ENCODE measurements around the gene STK39.

Gene STK39

DNA sequence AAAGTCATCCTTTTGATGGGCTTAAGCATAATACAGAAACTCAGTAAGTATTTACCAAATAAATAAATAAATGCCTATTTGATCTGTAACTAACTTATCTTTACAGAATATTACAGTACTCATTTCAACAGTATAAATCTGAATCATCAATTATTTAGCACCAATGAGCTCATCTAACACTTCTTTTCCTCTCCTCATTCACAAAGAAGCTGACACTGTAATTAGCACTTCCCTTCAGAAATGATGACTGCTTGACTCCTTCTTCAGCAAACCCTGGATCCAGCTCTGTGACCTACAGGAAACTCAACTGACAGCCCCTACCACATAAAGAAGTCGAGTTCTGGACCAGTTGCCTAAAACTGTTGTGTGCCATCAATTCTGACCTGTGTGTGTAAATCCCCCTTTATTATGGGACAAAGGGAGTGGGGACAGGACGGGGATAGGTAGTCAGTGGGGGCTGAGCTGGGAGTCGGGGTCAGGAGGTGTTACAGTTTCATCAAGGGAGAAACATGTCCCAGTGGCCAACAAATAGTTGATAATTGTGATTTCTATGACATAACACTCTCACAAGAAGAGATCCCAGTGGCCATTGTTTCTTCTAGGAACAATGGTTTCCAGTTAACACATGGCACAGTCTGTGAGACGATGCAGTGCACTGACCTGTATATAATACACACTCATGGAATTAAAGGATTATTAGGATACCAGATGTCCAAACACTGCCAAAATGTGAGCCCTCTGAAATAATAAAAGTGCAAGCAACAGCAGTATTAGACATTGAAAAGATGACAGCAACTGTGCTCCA, 68.7 kb downstream of the STK39 start:
- H4K91ac ChIP-seq (ENCODE audit: low read depth, low read length): no peak overlapping the region
- no peaks in the 10 kb centered on the region for H3K4me1 ChIP-seq (ENCODE audit: control insufficient read depth in 1 of 2, insufficient read depth in 2 of 2, low read length in 2 of 2)
- H2BK120ac ChIP-seq (ENCODE audit: insufficient read depth, low read length, poor library complexity): no peak overlapping the region
- H3K79me2 ChIP-seq (ENCODE audit: control insufficient read depth, insufficient read depth, low read length, poor library complexity): no peaks in the 10 kb centered on the region
- no peak overlapping the region for H2AK5ac ChIP-seq (ENCODE audit: low read length)
- H3K4me2 ChIP-seq (ENCODE audit: low read length): no peak overlapping the region
- H3K4me3 ChIP-seq (ENCODE audit: low read depth, low read length): no peak overlapping the region
- H2AFZ ChIP-seq (ENCODE audit: insufficient read depth, low read length, poor library complexity): no peak overlapping the region
- H3K36me3 ChIP-seq (ENCODE audit: control insufficient read depth in 1 of 2, insufficient read depth in 2 of 2, low read length in 2 of 2): no peaks in the 10 kb centered on the region
- H3K9ac ChIP-seq (ENCODE audit: low read length): no peak overlapping the region
- no peaks in the 10 kb centered on the region for H3K79me1 ChIP-seq (ENCODE audit: low read length)
- H2BK5ac ChIP-seq (ENCODE audit: low read depth, low read length, poor library complexity): no peak overlapping the region
- H3K14ac ChIP-seq (ENCODE audit: low read length): no peak overlapping the region
- peak overlapping the region; percentile 10 for H2BK12ac ChIP-seq (ENCODE audit: low read length)
- H3K27me3 ChIP-seq (ENCODE audit: insufficient read depth, low read length): no peaks in the 10 kb centered on the region
- H3K27ac ChIP-seq (ENCODE audit: low read depth, low read length): no peak overlapping the region
- no peak overlapping the region for H4K12ac ChIP-seq (ENCODE audit: low read depth, low read length)
- H3K23ac ChIP-seq (ENCODE audit: low read length): no peak overlapping the region
- H3K9me3 ChIP-seq (ENCODE audit: insufficient read depth, low read depth, low read length): no peaks in the 10 kb centered on the region
- WGBS (ENCODE audit: extremely low coverage, insufficient coverage, insufficient read length): no CpG with 5 or more reads among the region's 4 CpGs
- no peak overlapping the region for H3K18ac ChIP-seq (ENCODE audit: low read length)
- no peak overlapping the region for H3K4ac ChIP-seq (ENCODE audit: low read depth, low read length)
- H4K8ac ChIP-seq (ENCODE audit: low read depth, low read length): no peak overlapping the region
- no peak for DNase-seq

GRCh38 chr2:168176402-168176801, 71.0 kb downstream of the STK39 start:
- Histone ChIP-seq H3K36me3 (ENCODE audit: control insufficient read depth in 1 of 2, insufficient read depth in 2 of 2, low read length in 2 of 2) (no peaks in the 10 kb centered on the region), H2AFZ (ENCODE audit: insufficient read depth, low read length, poor library complexity) (no peak overlapping the region), H3K4me3 (ENCODE audit: low read depth, low read length) (no peak overlapping the region), H3K27me3 (ENCODE audit: insufficient read depth, low read length) (no peaks in the 10 kb centered on the region), H3K4me2 (ENCODE audit: low read length) (no peak overlapping the region), H4K8ac (ENCODE audit: low read depth, low read length) (no peak overlapping the region), H3K4me1 (ENCODE audit: control insufficient read depth in 1 of 2, insufficient read depth in 2 of 2, low read length in 2 of 2) (no peaks in the 10 kb centered on the region), H2BK120ac (ENCODE audit: insufficient read depth, low read length, poor library complexity) (no peak overlapping the region), H3K9ac (ENCODE audit: low read length) (no peak overlapping the region), H3K14ac (ENCODE audit: low read length) (no peak overlapping the region), H3K18ac (ENCODE audit: low read length) (no peak overlapping the region), H2BK5ac (ENCODE audit: low read depth, low read length, poor library complexity) (no peak overlapping the region), H4K91ac (ENCODE audit: low read depth, low read length) (no peak overlapping the region), H3K27ac (ENCODE audit: low read depth, low read length) (no peak overlapping the region), H3K79me2 (ENCODE audit: control insufficient read depth, insufficient read depth, low read length, poor library complexity) (no peaks in the 10 kb centered on the region), H4K12ac (ENCODE audit: low read depth, low read length) (no peak overlapping the region), H3K23ac (ENCODE audit: low read length) (no peak overlapping the region), H2AK5ac (ENCODE audit: low read length) (no peak overlapping the region), H3K79me1 (ENCODE audit: low read length) (no peaks in the 10 kb centered on the region), H3K9me3 (ENCODE audit: insufficient read depth, low read depth, low read length) (no peaks in the 10 kb centered on the region), H2BK12ac (ENCODE audit: low read length) (no peak overlapping the region), H3K4ac (ENCODE audit: low read depth, low read length) (no peak overlapping the region)
- no CpG with 5 or more reads among the region's 3 CpGs for WGBS (ENCODE audit: extremely low coverage, insufficient coverage, insufficient read length)
- DNase-seq: no peak

GRCh38 chr2:168175469-168175868, 71.9 kb downstream of the STK39 start:
- no peak overlapping the region for H3K4me2 ChIP-seq (ENCODE audit: low read length)
- no peak overlapping the region for H2BK120ac ChIP-seq (ENCODE audit: insufficient read depth, low read length, poor library complexity)
- H3K36me3 ChIP-seq (ENCODE audit: control insufficient read depth in 1 of 2, insufficient read depth in 2 of 2, low read length in 2 of 2): no peaks in the 10 kb centered on the region
- no peak overlapping the region for H3K4me3 ChIP-seq (ENCODE audit: low read depth, low read length)
- no peak overlapping the region for H4K91ac ChIP-seq (ENCODE audit: low read depth, low read length)
- no peak overlapping the region for H3K23ac ChIP-seq (ENCODE audit: low read length)
- H3K79me1 ChIP-seq (ENCODE audit: low read length): no peaks in the 10 kb centered on the region
- H3K14ac ChIP-seq (ENCODE audit: low read length): no peak overlapping the region
- no peaks in the 10 kb centered on the region for H3K4me1 ChIP-seq (ENCODE audit: control insufficient read depth in 1 of 2, insufficient read depth in 2 of 2, low read length in 2 of 2)
- H3K18ac ChIP-seq (ENCODE audit: low read length): no peak overlapping the region
- no peak overlapping the region for H2BK12ac ChIP-seq (ENCODE audit: low read length)
- H2AFZ ChIP-seq (ENCODE audit: insufficient read depth, low read length, poor library complexity): no peak overlapping the region
- no peak overlapping the region for H2AK5ac ChIP-seq (ENCODE audit: low read length)
- H3K27ac ChIP-seq (ENCODE audit: low read depth, low read length): no peak overlapping the region
- H3K4ac ChIP-seq (ENCODE audit: low read depth, low read length): no peak overlapping the region
- no CpG with 5 or more reads among the region's 5 CpGs for WGBS (ENCODE audit: extremely low coverage, insufficient coverage, insufficient read length)
- no peaks in the 10 kb centered on the region for H3K27me3 ChIP-seq (ENCODE audit: insufficient read depth, low read length)
- H3K9me3 ChIP-seq (ENCODE audit: insufficient read depth, low read depth, low read length): no peaks in the 10 kb centered on the region
- H2BK5ac ChIP-seq (ENCODE audit: low read depth, low read length, poor library complexity): no peak overlapping the region
- H3K79me2 ChIP-seq (ENCODE audit: control insufficient read depth, insufficient read depth, low read length, poor library complexity): no peaks in the 10 kb centered on the region
- H3K9ac ChIP-seq (ENCODE audit: low read length): no peak overlapping the region
- H4K8ac ChIP-seq (ENCODE audit: low read depth, low read length): no peak overlapping the region
- no peak overlapping the region for H4K12ac ChIP-seq (ENCODE audit: low read depth, low read length)
- no peak for DNase-seq

- Histone ChIP-seq H3K23ac (ENCODE audit: low read length) (no peak overlapping the region), H4K12ac (ENCODE audit: low read depth, low read length) (no peak overlapping the region), H3K36me3 (ENCODE audit: control insufficient read depth in 1 of 2, insufficient read depth in 2 of 2, low read length in 2 of 2) (no peaks in the 10 kb centered on the region), H2AK5ac (ENCODE audit: low read length) (no peak overlapping the region), H3K79me2 (ENCODE audit: control insufficient read depth, insufficient read depth, low read length, poor library complexity) (no peaks in the 10 kb centered on the region), H2BK12ac (ENCODE audit: low read length) (no peak overlapping the region), H3K9me3 (ENCODE audit: insufficient read depth, low read depth, low read length) (no peaks in the 10 kb centered on the region), H3K4me3 (ENCODE audit: low read depth, low read length) (no peak overlapping the region), H3K4me1 (ENCODE audit: control insufficient read depth in 1 of 2, insufficient read depth in 2 of 2, low read length in 2 of 2) (no peaks in the 10 kb centered on the region), H3K79me1 (ENCODE audit: low read length) (no peaks in the 10 kb centered on the region), H3K18ac (ENCODE audit: low read length) (no peak overlapping the region), H4K91ac (ENCODE audit: low read depth, low read length) (no peak overlapping the region), H3K4ac (ENCODE audit: low read depth, low read length) (no peak overlapping the region), H3K27ac (ENCODE audit: low read depth, low read length) (no peak overlapping the region), H4K8ac (ENCODE audit: low read depth, low read length) (no peak overlapping the region), H3K4me2 (ENCODE audit: low read length) (no peak overlapping the region), H2BK5ac (ENCODE audit: low read depth, low read length, poor library complexity) (no peak overlapping the region), H2AFZ (ENCODE audit: insufficient read depth, low read length, poor library complexity) (no peak overlapping the region), H3K14ac (ENCODE audit: low read length) (no peak overlapping the region), H3K27me3 (ENCODE audit: insufficient read depth, low read length) (no peaks in the 10 kb centered on the region), H3K9ac (ENCODE audit: low read length) (no peak overlapping the region), H2BK120ac (ENCODE audit: insufficient read depth, low read length, poor library complexity) (no peak overlapping the region)
- no peak for DNase-seq
- WGBS (ENCODE audit: extremely low coverage, insufficient coverage, insufficient read length): no CpG with 5 or more reads among the region's 2 CpGs
Measured at GRCh38 chr2:168174756-168175155, 72.6 kb downstream of the STK39 start.

Data from trophoblast cell (in vitro differentiated cells and primary cell).